A673 (cell line): Measurements from ENCODE around the gene PAQR9.

Source experiments
- EZH2 ChIP-seq: fragments of 200-600 bp; sonication (generic); IDR thresholded peaks from 2 replicates; pipeline ENCODE4 v1.6.1; 2017; ENCODE audit warnings: borderline replicate concordance, low read depth, mild to moderate bottlenecking, mixed read lengths, antibody characterized with exemption, low read length; ENCODE audit not compliant: poor library complexity, severe bottlenecking
- TF ChIP-seq, protein P1 (sequence below): fragments of 300-800, 200-600 bp; sonication (generic); conservative IDR thresholded peaks from 2 replicates; pipeline ENCODE4 v1.5.1; 2017; ENCODE audit warnings: low read depth, mild to moderate bottlenecking, antibody characterized with exemption, low read length, moderate library complexity, mixed read lengths

DNA sequence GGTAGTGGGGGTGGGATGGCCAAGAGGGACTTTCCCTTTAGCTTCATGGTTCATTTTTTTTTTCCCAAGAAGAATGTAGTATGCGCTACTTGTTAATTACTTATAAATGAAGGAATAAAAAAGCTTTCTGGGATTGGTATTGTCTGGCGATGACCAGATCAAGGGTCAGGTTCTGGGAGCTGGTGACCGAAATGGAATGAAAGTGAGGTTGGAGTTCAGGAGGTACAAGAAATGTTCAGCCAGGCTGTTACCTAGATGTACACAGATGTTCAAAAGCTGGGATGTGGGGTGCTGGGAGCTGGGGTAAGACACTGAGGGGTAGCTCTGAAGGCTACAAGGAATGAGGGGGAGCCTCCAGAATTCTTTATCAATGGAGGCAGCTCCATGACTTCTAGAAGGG, 20.8 kb upstream of the PAQR9 start:
- TF ChIP-seq, protein P1, sequence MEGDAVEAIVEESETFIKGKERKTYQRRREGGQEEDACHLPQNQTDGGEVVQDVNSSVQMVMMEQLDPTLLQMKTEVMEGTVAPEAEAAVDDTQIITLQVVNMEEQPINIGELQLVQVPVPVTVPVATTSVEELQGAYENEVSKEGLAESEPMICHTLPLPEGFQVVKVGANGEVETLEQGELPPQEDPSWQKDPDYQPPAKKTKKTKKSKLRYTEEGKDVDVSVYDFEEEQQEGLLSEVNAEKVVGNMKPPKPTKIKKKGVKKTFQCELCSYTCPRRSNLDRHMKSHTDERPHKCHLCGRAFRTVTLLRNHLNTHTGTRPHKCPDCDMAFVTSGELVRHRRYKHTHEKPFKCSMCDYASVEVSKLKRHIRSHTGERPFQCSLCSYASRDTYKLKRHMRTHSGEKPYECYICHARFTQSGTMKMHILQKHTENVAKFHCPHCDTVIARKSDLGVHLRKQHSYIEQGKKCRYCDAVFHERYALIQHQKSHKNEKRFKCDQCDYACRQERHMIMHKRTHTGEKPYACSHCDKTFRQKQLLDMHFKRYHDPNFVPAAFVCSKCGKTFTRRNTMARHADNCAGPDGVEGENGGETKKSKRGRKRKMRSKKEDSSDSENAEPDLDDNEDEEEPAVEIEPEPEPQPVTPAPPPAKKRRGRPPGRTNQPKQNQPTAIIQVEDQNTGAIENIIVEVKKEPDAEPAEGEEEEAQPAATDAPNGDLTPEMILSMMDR = no peak
- TF ChIP-seq EZH2 = no peak
